H1 (cell line): ENCODE results near the gene NKX2-1. TPM values are rescaled to one million over a fixed set of nuclear protein-coding genes. Genes with fewer than 3 reads are reported as not detected.

ENCODE experiments used
- CTCF ChIA-PET: fragments of 300-600 bp; sonication (Branson Sonifier 250); formaldehyde crosslinking; loops from one replicate; lab custom pipeline; 2021; ENCODE audit not compliant: partially characterized antibody; lab: Charles Lee
- POLR2A ChIA-PET: fragments of 300-600 bp; sonication (Branson Sonifier 250); formaldehyde crosslinking; loops from one replicate; lab custom pipeline; 2021; ENCODE audit warnings: inconsistent platforms; ENCODE audit not compliant: partially characterized antibody; lab: Charles Lee
- DNase-seq, 2 experiments: peaks; one replicate each; pipeline versions ENCODE4 v3.0.0 to v3.0.0-alpha.2; 2010 to 2022; ENCODE audit warnings: low spot score in 2 of 2, low read depth in 1 of 2, mixed read lengths in 1 of 2
- FAIRE-seq: peaks from 2 replicates; lab custom pipeline; 2011; peaks lifted over from hg19 to GRCh38; lab: Jason Lieb, UNC
- H2AFZ ChIP-seq: 2 replicates; pipeline ENCODE4 v1.8.1; 2012; ENCODE audit warnings: low read length, inconsistent platforms
- H2AK5ac ChIP-seq: 2 replicates; pipeline ENCODE4 v1.6.1; 2013; ENCODE audit warnings: low read depth, low read length
- H2BK120ac ChIP-seq: replicated peaks from 2 replicates; pipeline ENCODE3; 2013; ENCODE audit warnings: low read depth, low read length, inconsistent platforms
- H2BK12ac ChIP-seq: 2 replicates; pipeline ENCODE4 v1.6.1; 2013; ENCODE audit warnings: low read depth, low read length
- H2BK15ac ChIP-seq: 2 replicates; pipeline ENCODE4 v1.6.1; 2013; ENCODE audit warnings: low read length
- H2BK20ac ChIP-seq: 2 replicates; pipeline ENCODE4 v1.6.1; 2013; ENCODE audit warnings: low read length
- H2BK5ac ChIP-seq: 2 replicates; pipeline ENCODE4 v1.6.1; 2013; ENCODE audit warnings: low read depth, low read length
- H3K14ac ChIP-seq: 2 replicates; pipeline ENCODE4 v1.6.1; 2013; ENCODE audit warnings: inconsistent platforms; ENCODE audit not compliant: insufficient read length
- H3K18ac ChIP-seq: 2 replicates; pipeline ENCODE4 v1.6.1; 2013; ENCODE audit warnings: low read length; ENCODE audit errors: extremely low read depth
- H3K23ac ChIP-seq: 2 replicates; pipeline ENCODE4 v1.6.1; 2013; ENCODE audit warnings: inconsistent platforms; ENCODE audit not compliant: insufficient read length
- H3K23me2 ChIP-seq: 2 replicates; pipeline ENCODE4 v1.6.1; 2013; ENCODE audit warnings: low read depth, low read length
- H3K27ac ChIP-seq: 2 replicates; pipeline ENCODE4 v1.6.1; 2011; ENCODE audit warnings: low read depth, low read length, inconsistent platforms
- H3K27me3 ChIP-seq, 4 experiments: replicated peaks in 1 of 4; 1 replicate in 1 of 4; 2 replicates in 3 of 4; pipeline versions ENCODE4 v1.6.1 to v1.8.1; 2011 to 2013; ENCODE audit warnings: low read length in 3 of 4, mild to moderate bottlenecking in 3 of 4, inconsistent platforms in 2 of 4, mixed read lengths in 2 of 4, moderate library complexity in 1 of 4; ENCODE audit not compliant: control insufficient read depth in 3 of 4, insufficient read depth in 3 of 4; ENCODE audit errors: extremely low read depth in 1 of 4
- H3K36me3 ChIP-seq, 4 experiments: 2 replicates each; pipeline versions ENCODE4 v1.6.1 to v1.8.1; 2011 to 2013; ENCODE audit warnings: mild to moderate bottlenecking in 4 of 4, low read length in 3 of 4, moderate library complexity in 2 of 4, control low read depth in 1 of 4, inconsistent platforms in 1 of 4; ENCODE audit not compliant: insufficient read depth in 4 of 4, control insufficient read depth in 2 of 4
- H3K4ac ChIP-seq: replicated peaks from 2 replicates; pipeline ENCODE3; 2013; ENCODE audit warnings: low read length, low read depth, mixed read lengths, inconsistent platforms; ENCODE audit not compliant: insufficient read length
- H3K4me1 ChIP-seq, 4 experiments: replicated peaks in 1 of 4; 1 replicate in 1 of 4; 2 replicates in 3 of 4; pipeline versions ENCODE4 v1.6.1 to v1.8.1; 2011 to 2013; ENCODE audit warnings: low read length in 3 of 4, inconsistent platforms in 2 of 4, mixed read lengths in 1 of 4; ENCODE audit not compliant: insufficient read depth in 4 of 4, control insufficient read depth in 3 of 4
- H3K4me2 ChIP-seq, 2 experiments: 2 replicates each; pipeline versions ENCODE4 v1.6.1 to v1.8.1; 2011 to 2013; ENCODE audit warnings: low read depth in 2 of 2, low read length in 2 of 2, control low read depth in 1 of 2, inconsistent platforms in 1 of 2, mild to moderate bottlenecking in 1 of 2; ENCODE audit not compliant: insufficient read depth in 1 of 2
- H3K4me3 ChIP-seq, 4 experiments: fragments of 200-600, 300-600 bp in 1 of 4; sonication (generic), shearing (Covaris generic), sonication (Bioruptor Twin) in 1 of 4; 2 replicates each; pipeline versions ENCODE4 v1.5.1 to v1.8.1; 2011 to 2016; ENCODE audit warnings: low read length in 4 of 4, low read depth in 3 of 4, control low read depth in 2 of 4, inconsistent platforms in 2 of 4, mild to moderate bottlenecking in 2 of 4, mixed read lengths in 1 of 4, moderate library complexity in 1 of 4; ENCODE audit not compliant: insufficient read depth in 2 of 4; ENCODE audit errors: extremely low read depth in 1 of 4
- H3K56ac ChIP-seq: replicated peaks from 2 replicates; pipeline ENCODE3; 2013; ENCODE audit warnings: low read depth, mild to moderate bottlenecking, mixed read lengths, low read length, inconsistent platforms; ENCODE audit not compliant: insufficient read length
- H3K79me1 ChIP-seq: 2 replicates; pipeline ENCODE4 v1.6.1; 2013; ENCODE audit warnings: low read depth, low read length, control low read depth
- H3K79me2 ChIP-seq, 2 experiments: 2 replicates each; pipeline versions ENCODE4 v1.6.1 to v1.8.1; 2012 to 2013; ENCODE audit warnings: low read length in 2 of 2, mild to moderate bottlenecking in 2 of 2, inconsistent platforms in 1 of 2; ENCODE audit not compliant: insufficient read depth in 2 of 2, control insufficient read depth in 1 of 2
- H3K9ac ChIP-seq, 4 experiments: replicated peaks in 1 of 4; 1 replicate in 1 of 4; 2 replicates in 3 of 4; pipeline versions ENCODE4 v1.6.1 to v1.8.1; 2011 to 2013; ENCODE audit warnings: low read depth in 3 of 4, low read length in 3 of 4, control low read depth in 2 of 4, mild to moderate bottlenecking in 2 of 4, moderate library complexity in 2 of 4, inconsistent platforms in 1 of 4; ENCODE audit errors: extremely low read depth in 1 of 4
- H3K9me3 ChIP-seq, 2 experiments: 2 replicates each; pipeline versions ENCODE4 v1.6.1 to v1.8.1; 2012 to 2013; ENCODE audit warnings: mild to moderate bottlenecking in 2 of 2, moderate library complexity in 2 of 2, control low read depth in 1 of 2, inconsistent platforms in 1 of 2, low read depth in 1 of 2, low read length in 1 of 2, mixed read lengths in 1 of 2; ENCODE audit not compliant: insufficient read depth in 2 of 2
- H4K20me1 ChIP-seq, 2 experiments: replicated peaks in 1 of 2; 2 replicates each; pipeline versions ENCODE3 to v1.8.1; 2011 to 2013; ENCODE audit warnings: inconsistent platforms in 2 of 2, low read length in 2 of 2, mild to moderate bottlenecking in 1 of 2; ENCODE audit not compliant: insufficient read depth in 2 of 2, control insufficient read depth in 1 of 2
- H4K5ac ChIP-seq: 2 replicates; pipeline ENCODE4 v1.6.1; 2013; ENCODE audit warnings: low read length, low read depth, mixed read lengths, inconsistent platforms; ENCODE audit not compliant: insufficient read length
- H4K8ac ChIP-seq: 2 replicates; pipeline ENCODE4 v1.8.0; 2013; ENCODE audit warnings: mild to moderate bottlenecking, moderate library complexity, low read length, inconsistent platforms; ENCODE audit not compliant: insufficient read depth; ENCODE audit errors: extremely low read depth
- H4K91ac ChIP-seq: replicated peaks from 2 replicates; pipeline ENCODE3; 2013; ENCODE audit warnings: low read length, mixed read lengths, inconsistent platforms; ENCODE audit not compliant: insufficient read length
- EZH2 ChIP-seq: fragments of 200-600 bp; sonication (generic); IDR thresholded peaks from 2 replicates; pipeline ENCODE4 v1.7.1; 2012; ENCODE audit warnings: low read depth, mild to moderate bottlenecking, moderate library complexity, low read length, inconsistent platforms; ENCODE audit not compliant: severe bottlenecking
- NANOG ChIP-seq: IDR thresholded peaks from 2 replicates; pipeline ENCODE4 v1.6.1; 2011; ENCODE audit warnings: low read length, low read depth, mild to moderate bottlenecking, inconsistent platforms; ENCODE audit not compliant: insufficient read depth, poor library complexity, severe bottlenecking
- WGBS, 2 experiments: shearing (Covaris generic) in 1 of 2; methylation state at CpG; one replicate each; pipeline versions ENCODE4 v1.1.6 to v1.1.7; 2013 to 2015; ENCODE audit warnings: low lambda C conversion rate in 2 of 2, mixed read lengths in 2 of 2, inconsistent platforms in 1 of 2, low coverage in 1 of 2, missing lambda C conversion rate in 1 of 2; ENCODE audit not compliant: insufficient replicate concordance in 2 of 2, insufficient coverage in 1 of 2, insufficient read length in 1 of 2; ENCODE audit errors: extremely low coverage in 1 of 2, missing lambda C conversion rate in 1 of 2; 5-methylcytosine and 5-hydroxymethylcytosine counted together
- polyA plus RNA-seq, 7 experiments: library from polyadenylated mRNA; depleted of rRNA in 3 of 7; stranded (reverse) in 5 of 7; unstranded in 2 of 7; fragments of >200 nt in 5 of 7; fragments of 200-250 nt in 2 of 7; gene quantifications; 1 replicate in 5 of 7; 2 replicates in 1 of 7; 4 replicates in 1 of 7; pipeline versions ENCODE4 v1.2.1 to v1.2.3, GENCODE V29; 2011 to 2013; ENCODE audit warnings: missing spikeins in 2 of 7, mixed read lengths in 2 of 7
- total RNA-seq: library from RNA; stranded (reverse); fragmentation: NEBNext Ultra II Directional; extraction: Animal tissue kit (Norgen Biotek cat#: 25700); gene quantifications from 2 replicates; pipeline ENCODE4 v1.2.1, GENCODE V29; 2021

NKX2-1 gene
- total and polyA plus RNA-seq, 2 of the 8 experiments (the other 6 are each of a cell fraction or from before 2014, with no cell fraction given) = not detected

GRCh38 chr14:36515896-36516718 is 3.9 kb downstream of the NKX2-1 start:
- Histone ChIP-seq H3K18ac (no peak overlapping the region), H3K4me2 (no peak overlapping the region; a peak in 1 of 4 replicates), H3K36me3 (peaks cover 0 to 9% (median 0%) of the 10 kb centered on the region in 4 experiments; a peak in 1 of 8 replicates), H2BK5ac (no peak overlapping the region), H4K20me1 (peaks cover 31 to 33% of the 10 kb centered on the region in 2 experiments), H3K23me2 (peaks cover 6% of the 10 kb centered on the region; the same call in 1 of the 2 replicates), H3K56ac (no peak overlapping the region), H4K91ac (no peak overlapping the region), H2BK12ac (no peak overlapping the region), H2BK20ac (no peak overlapping the region), H3K23ac (no peak overlapping the region), H2BK120ac (no peak overlapping the region), H3K79me1 (no peaks in the 10 kb centered on the region), H2AK5ac (no peak overlapping the region), H4K5ac (no peak overlapping the region), H3K4ac (no peak overlapping the region), H3K14ac (no peak overlapping the region), H4K8ac (no peak overlapping the region), H3K4me1 (peaks cover 0 to 33% (median 21%) of the 10 kb centered on the region in 4 experiments; a peak in 5 of 7 replicates), H3K27me3 (peaks cover 92 to 99% (median 96%) of the 10 kb centered on the region in 4 experiments), H2BK15ac (no peak overlapping the region), H3K79me2 (no peaks in the 10 kb centered on the region), H3K9me3 (no peaks in the 10 kb centered on the region), H2AFZ (no peak overlapping the region), H3K4me3 (no peak overlapping the region), H3K27ac (no peak overlapping the region), H3K9ac (no peak overlapping the region)
- FAIRE-seq (no peak), DNase-seq (no peak)
- CTCF ChIA-PET = interaction anchor here (0.6 to 9.7 kb wide), 12 partner anchors 6 to 633 kb away, joined by 3 to 202 read pairs (median 4); partner anchors contain the start of gene NKX2-1
- POLR2A ChIA-PET = interaction anchor here (1.3 to 3.9 kb wide), 4 partner anchors 11 to 142 kb away, joined by 3 to 19 read pairs (median 6); no protein-coding TSS in a partner anchor
- WGBS, 2 experiments = 10% methylated on average over 11 of the region's 11 CpGs; no CpG with 5 or more reads in 1 of the 2 experiments
- TF ChIP-seq NANOG (no peak), EZH2 (no peak)
